Measurements from ENCODE around the gene CHPT1.

DNA sequence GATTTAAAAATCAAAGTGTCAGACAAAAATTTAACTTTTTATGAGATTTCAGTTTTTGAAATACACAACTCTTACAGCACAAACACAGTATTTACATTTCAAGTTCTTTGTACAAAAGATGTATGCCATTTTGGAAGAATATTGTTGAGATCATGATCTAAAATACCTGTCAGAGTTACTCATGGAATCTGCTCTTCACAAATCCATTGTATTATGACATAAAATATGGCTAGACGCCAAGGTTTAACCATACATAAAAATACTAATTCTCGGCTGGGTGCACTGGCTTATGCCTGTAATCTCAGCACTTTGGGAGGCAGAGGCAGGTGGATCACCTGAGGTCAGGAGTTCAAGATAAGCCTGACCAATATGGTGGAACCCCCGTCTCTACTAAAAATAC lies 48.0 kb downstream of the CHPT1 start:
- TF ChIP-seq EZH2 (IDR thresholded peaks at IDR 0.05; ENCODE audit: low read length, missing control alignments), result no peak
- TF ChIP-seq, protein P1, sequence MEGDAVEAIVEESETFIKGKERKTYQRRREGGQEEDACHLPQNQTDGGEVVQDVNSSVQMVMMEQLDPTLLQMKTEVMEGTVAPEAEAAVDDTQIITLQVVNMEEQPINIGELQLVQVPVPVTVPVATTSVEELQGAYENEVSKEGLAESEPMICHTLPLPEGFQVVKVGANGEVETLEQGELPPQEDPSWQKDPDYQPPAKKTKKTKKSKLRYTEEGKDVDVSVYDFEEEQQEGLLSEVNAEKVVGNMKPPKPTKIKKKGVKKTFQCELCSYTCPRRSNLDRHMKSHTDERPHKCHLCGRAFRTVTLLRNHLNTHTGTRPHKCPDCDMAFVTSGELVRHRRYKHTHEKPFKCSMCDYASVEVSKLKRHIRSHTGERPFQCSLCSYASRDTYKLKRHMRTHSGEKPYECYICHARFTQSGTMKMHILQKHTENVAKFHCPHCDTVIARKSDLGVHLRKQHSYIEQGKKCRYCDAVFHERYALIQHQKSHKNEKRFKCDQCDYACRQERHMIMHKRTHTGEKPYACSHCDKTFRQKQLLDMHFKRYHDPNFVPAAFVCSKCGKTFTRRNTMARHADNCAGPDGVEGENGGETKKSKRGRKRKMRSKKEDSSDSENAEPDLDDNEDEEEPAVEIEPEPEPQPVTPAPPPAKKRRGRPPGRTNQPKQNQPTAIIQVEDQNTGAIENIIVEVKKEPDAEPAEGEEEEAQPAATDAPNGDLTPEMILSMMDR (conservative IDR thresholded peaks at IDR 0.05 in 1 of 2, IDR thresholded peaks at IDR 0.05 in 1 of 2; ENCODE audit: low read depth in 1 of 2, low read length in 2 of 2), result no peak
